Activated CD4-positive, alpha-beta T cell treated with anti-CD3 and anti-CD28 coated beads, Interleukin-2, amount 10 ng/mL, durations not matched to agents 7 days and 5 days (primary cell): ENCODE measurements around the gene ORAI1. TPM values are rescaled to one million over a fixed set of nuclear protein-coding genes. Genes with fewer than 3 reads are reported as not detected.
"Not testable (repeated sequence)": the region's sequence is repeated elsewhere in the genome, so short reads cannot be mapped to it uniquely, and the experiment has no call there.

Experiments
- CTCF ChIA-PET: fragments of 350-600 bp; sonication (Branson Sonifier 250); formaldehyde crosslinking; loops from one replicate; lab custom pipeline; 2021; ENCODE audit warnings: antibody characterized with exemption; lab: Charles Lee
- POLR2A ChIA-PET: fragments of 350-600 bp; sonication (Branson Sonifier 250); formaldehyde crosslinking; loops from one replicate; lab custom pipeline; 2021; ENCODE audit warnings: antibody characterized with exemption; lab: Charles Lee
- DNase-seq: peaks from one replicate; pipeline ENCODE4 v3.0.0-alpha.2; 2020
- H3K27ac Mint-ChIP-seq: one replicate; pipeline ENCODE4 v1.8.0; 2021; ENCODE audit warnings: mild to moderate bottlenecking, moderate library complexity, mixed read lengths
- H3K27me3 Mint-ChIP-seq: one replicate; pipeline ENCODE4 v1.8.0; 2021; ENCODE audit warnings: mixed read lengths
- H3K36me3 Mint-ChIP-seq: one replicate; pipeline ENCODE4 v1.8.0; 2021; ENCODE audit warnings: low read depth, mixed read lengths
- H3K4me1 Mint-ChIP-seq: one replicate; pipeline ENCODE4 v1.8.0; 2021; ENCODE audit warnings: mixed read lengths
- H3K4me3 Mint-ChIP-seq: one replicate; pipeline ENCODE4 v1.8.0; 2021; ENCODE audit warnings: mild to moderate bottlenecking, moderate library complexity, mixed read lengths
- H3K9me3 Mint-ChIP-seq: one replicate; pipeline ENCODE4 v1.8.0; 2021; ENCODE audit warnings: mixed read lengths
- total RNA-seq, 2 experiments: library from RNA; stranded (reverse); gene quantifications; one replicate each; pipeline ENCODE4 v1.2.3, GENCODE V29; 2021

The ORAI1 gene
- total RNA-seq, 2 experiments from 2014 or later: 66.4 to 70.8 TPM

GRCh38 chr12:121613462-121613861 lies 12.9 kb upstream of the ORAI1 start:
- Mint-ChIP-seq H3K4me1 (peaks cover 22% of the 10 kb centered on the region), H3K9me3 (no peaks in the 10 kb centered on the region), H3K27me3 (no peaks in the 10 kb centered on the region), H3K27ac (no peak overlapping the region), H3K4me3 (no peak overlapping the region), H3K36me3 (no peaks in the 10 kb centered on the region)
- ChIA-PET CTCF (interaction anchor here (1.0 kb wide), 1 partner anchor 13 kb away, joined by 4 read pairs; the partner anchor contains the start of gene ORAI1), POLR2A (no interaction called here)
- DNase-seq: no peak

- POLR2A ChIA-PET: interaction anchor here (0.7 kb wide), 1 partner anchor 9 kb away, joined by 12 read pairs; no protein-coding TSS in a partner anchor
- no peak for DNase-seq
- no peaks in the 10 kb centered on the region for H3K36me3 Mint-ChIP-seq
- CTCF ChIA-PET: interaction anchor here (0.6 to 0.9 kb wide), 2 partner anchors 133 to 179 kb away, joined by 3 to 4 read pairs; no protein-coding TSS in a partner anchor
- H3K4me1 Mint-ChIP-seq: peaks cover 26% of the 10 kb centered on the region
- no peak overlapping the region for H3K4me3 Mint-ChIP-seq
- H3K27me3 Mint-ChIP-seq: no peaks in the 10 kb centered on the region
- peak overlapping the region; percentile 3 for H3K27ac Mint-ChIP-seq
- no peaks in the 10 kb centered on the region for H3K9me3 Mint-ChIP-seq
Observed at GRCh38 chr12:121614872-121615467, 11.4 kb upstream of the ORAI1 start.

GRCh38 chr12:121618659-121619233 lies 7.6 kb upstream of the ORAI1 start:
- CTCF ChIA-PET: interaction anchor here (0.9 to 1.0 kb wide), 3 partner anchors 18 to 138 kb away, joined by 3 read pairs; no protein-coding TSS in a partner anchor
- Mint-ChIP-seq H3K4me3 (no peak overlapping the region), H3K36me3 (no peaks in the 10 kb centered on the region), H3K27ac (no peak overlapping the region), H3K27me3 (no peaks in the 10 kb centered on the region), H3K9me3 (no peaks in the 10 kb centered on the region), H3K4me1 (peaks cover 20% of the 10 kb centered on the region)
- no peak for DNase-seq
- POLR2A ChIA-PET: no interaction called here

GRCh38 chr12:121620333-121620891 lies 5.9 kb upstream of the ORAI1 start:
- H3K27ac Mint-ChIP-seq: no peak overlapping the region
- no peak for DNase-seq
- H3K27me3 Mint-ChIP-seq: no peaks in the 10 kb centered on the region
- no peaks in the 10 kb centered on the region for H3K9me3 Mint-ChIP-seq
- no peak overlapping the region for H3K4me3 Mint-ChIP-seq
- CTCF ChIA-PET: interaction anchor here (1.1 to 1.9 kb wide), 4 partner anchors 17 to 120 kb away, joined by 3 to 4 read pairs (median 3); no protein-coding TSS in a partner anchor
- H3K36me3 Mint-ChIP-seq: no peaks in the 10 kb centered on the region
- peaks cover 25% of the 10 kb centered on the region for H3K4me1 Mint-ChIP-seq
- POLR2A ChIA-PET: interaction anchor here (0.7 kb wide), 1 partner anchor 62 kb away, joined by 3 read pairs; no protein-coding TSS in a partner anchor

GRCh38 chr12:121626853-121627640 lies 717 bp downstream of the ORAI1 start:
- Mint-ChIP-seq H3K4me3 (peak overlapping the region; percentile 97), H3K4me1 (peaks cover 57% of the 10 kb centered on the region), H3K27me3 (no peaks in the 10 kb centered on the region), H3K36me3 (peaks cover 43% of the 10 kb centered on the region), H3K27ac (peak overlapping the region; percentile 94), H3K9me3 (no peaks in the 10 kb centered on the region)
- ChIA-PET POLR2A (interaction anchor here (0.6 to 0.9 kb wide), 5 partner anchors 9 to 151 kb away, joined by 3 to 7 read pairs (median 3); no protein-coding TSS in a partner anchor), CTCF (interaction anchor here (0.5 to 2.8 kb wide), 20 partner anchors 8 to 1328 kb away, joined by 3 to 16 read pairs (median 4); partner anchors contain the start of gene RHOF)
- peak; percentile 84 for DNase-seq

- CTCF ChIA-PET: interaction anchor here (0.9 to 2.8 kb wide), 9 partner anchors 10 to 167 kb away, joined by 3 to 16 read pairs (median 4); no protein-coding TSS in a partner anchor
- H3K27me3 Mint-ChIP-seq: no peaks in the 10 kb centered on the region
- H3K9me3 Mint-ChIP-seq: no peaks in the 10 kb centered on the region
- peaks cover 67% of the 10 kb centered on the region for H3K4me1 Mint-ChIP-seq
- H3K4me3 Mint-ChIP-seq: peak overlapping the region; percentile 97
- H3K27ac Mint-ChIP-seq: peak overlapping the region; percentile 94
- POLR2A ChIA-PET: interaction anchor here (0.6 to 0.7 kb wide), 2 partner anchors 68 to 158 kb away, joined by 3 read pairs; no protein-coding TSS in a partner anchor
- H3K36me3 Mint-ChIP-seq: peaks cover 50% of the 10 kb centered on the region
- DNase-seq: peak; percentile 20
Observed at GRCh38 chr12:121628037-121628436, 1.7 kb downstream of the ORAI1 start.

GRCh38 chr12:121628536-121628935 lies 2.2 kb downstream of the ORAI1 start:
- Mint-ChIP-seq H3K27ac (peak overlapping the region; percentile 94), H3K4me3 (peak overlapping the region; percentile 97), H3K9me3 (no peaks in the 10 kb centered on the region), H3K36me3 (peaks cover 50% of the 10 kb centered on the region), H3K4me1 (peaks cover 69% of the 10 kb centered on the region), H3K27me3 (no peaks in the 10 kb centered on the region)
- no peak for DNase-seq
- POLR2A ChIA-PET: interaction anchor here (1.0 kb wide), 1 partner anchor 76 kb away, joined by 7 read pairs; no protein-coding TSS in a partner anchor
- CTCF ChIA-PET: interaction anchor here (0.7 to 2.8 kb wide), 9 partner anchors 10 to 227 kb away, joined by 3 to 16 read pairs (median 4); no protein-coding TSS in a partner anchor

GRCh38 chr12:121630791-121631355 lies 4.5 kb downstream of the ORAI1 start:
- peak overlapping the region; percentile 21 for H3K4me3 Mint-ChIP-seq
- H3K9me3 Mint-ChIP-seq: no peaks in the 10 kb centered on the region
- no peaks in the 10 kb centered on the region for H3K27me3 Mint-ChIP-seq
- DNase-seq: no peak
- ChIA-PET POLR2A (no interaction called here), CTCF (interaction anchor here (2.5 kb wide), 1 partner anchor 78 kb away, joined by 7 read pairs; no protein-coding TSS in a partner anchor)
- peak overlapping the region; percentile 52 for H3K27ac Mint-ChIP-seq
- H3K36me3 Mint-ChIP-seq: peaks cover 55% of the 10 kb centered on the region
- H3K4me1 Mint-ChIP-seq: peaks cover 67% of the 10 kb centered on the region

GRCh38 chr12:121632069-121632970 lies 6.0 kb downstream of the ORAI1 start:
- ChIA-PET POLR2A (no interaction called here), CTCF (interaction anchor here (0.8 to 1.8 kb wide), 4 partner anchors 9 to 79 kb away, joined by 3 to 7 read pairs (median 4); no protein-coding TSS in a partner anchor)
- Mint-ChIP-seq H3K4me3 (peak overlapping the region; percentile 21), H3K4me1 (peaks cover 77% of the 10 kb centered on the region), H3K36me3 (peaks cover 60% of the 10 kb centered on the region), H3K27me3 (no peaks in the 10 kb centered on the region), H3K27ac (peak overlapping the region; percentile 72), H3K9me3 (no peaks in the 10 kb centered on the region)
- DNase-seq: no peak

- DNase-seq, POLR2A ChIA-PET, H3K27me3 Mint-ChIP-seq, H3K4me3 Mint-ChIP-seq, H3K9me3 Mint-ChIP-seq, H3K27ac Mint-ChIP-seq: not testable (repeated sequence)
- CTCF ChIA-PET: interaction anchor here (1.8 kb wide), 1 partner anchor 81 kb away, joined by 7 read pairs; no protein-coding TSS in a partner anchor
- H3K36me3 Mint-ChIP-seq: peaks cover 55% of the 10 kb centered on the region
- peaks cover 84% of the 10 kb centered on the region for H3K4me1 Mint-ChIP-seq
Observed at GRCh38 chr12:121633833-121634196, 7.5 kb downstream of the ORAI1 start.

GRCh38 chr12:121634836-121635235 lies 8.5 kb downstream of the ORAI1 start:
- CTCF ChIA-PET: interaction anchor here (0.9 to 4.7 kb wide), 9 partner anchors 8 to 159 kb away, joined by 3 to 21 read pairs (median 7); partner anchors contain the start of gene RHOF
- Mint-ChIP-seq H3K9me3 (no peaks in the 10 kb centered on the region), H3K27me3 (no peaks in the 10 kb centered on the region), H3K36me3 (peaks cover 48% of the 10 kb centered on the region), H3K4me3 (peak overlapping the region; percentile 30), H3K27ac (peak overlapping the region; percentile 85), H3K4me1 (peaks cover 76% of the 10 kb centered on the region)
- POLR2A ChIA-PET: no interaction called here
- DNase-seq: no peak
